Suppressor macrophage treated with lipopolysaccharide for 4 hours (primary cell): ENCODE results near the gene PFKFB1.

Experiments
- DNase-seq: peaks from one replicate; pipeline ENCODE4 v3.0.0-alpha.2; 2020

Gene PFKFB1

DNA sequence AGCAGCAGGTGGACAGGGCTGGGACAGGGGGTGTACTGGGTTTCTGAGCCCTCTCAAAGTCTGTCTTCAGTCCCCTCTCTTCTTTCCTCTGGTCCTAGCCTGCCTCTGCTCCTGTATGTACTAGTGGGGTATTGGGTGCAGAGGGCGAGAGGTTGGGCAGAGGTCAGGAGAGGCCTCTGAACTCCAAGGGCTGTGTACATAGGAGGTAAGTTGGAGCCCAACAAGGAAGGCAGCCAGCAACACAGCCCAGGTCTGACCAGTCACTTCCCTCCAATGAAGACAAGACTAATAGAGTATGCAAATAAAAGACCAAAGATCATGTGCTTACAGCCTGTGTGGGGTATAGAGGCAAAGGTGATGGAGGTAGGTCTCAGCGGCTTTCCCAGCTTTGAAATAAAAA is at the start of gene PFKFB1:
Gene PFKFB1 (minus strand): TSS at position 90 of the 400 bp plus-strand sequence. CDS start 181 bp downstream, outside the sequence.
- no peak for DNase-seq

DNA sequence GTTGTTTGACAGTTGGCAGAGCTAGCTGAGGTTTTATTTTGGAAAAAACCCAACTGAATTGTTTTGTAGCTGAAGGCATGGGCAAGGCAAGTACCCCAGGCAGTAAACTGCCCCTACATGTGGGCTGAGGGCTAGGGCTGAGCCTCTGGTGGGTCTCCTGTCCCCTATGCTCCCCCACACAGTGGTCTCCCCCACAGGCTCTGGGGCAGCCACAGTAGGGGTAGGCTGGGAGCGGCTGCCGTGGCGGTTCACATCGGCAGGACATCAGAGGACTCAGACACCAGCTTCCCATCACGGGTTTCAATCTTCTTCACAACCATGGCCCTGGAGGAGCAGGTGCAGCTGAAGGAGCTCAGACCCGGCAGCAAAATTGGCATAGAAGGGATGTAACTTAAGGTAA is 47.5 kb upstream of the PFKFB1 start:
- no peak for DNase-seq

DNA sequence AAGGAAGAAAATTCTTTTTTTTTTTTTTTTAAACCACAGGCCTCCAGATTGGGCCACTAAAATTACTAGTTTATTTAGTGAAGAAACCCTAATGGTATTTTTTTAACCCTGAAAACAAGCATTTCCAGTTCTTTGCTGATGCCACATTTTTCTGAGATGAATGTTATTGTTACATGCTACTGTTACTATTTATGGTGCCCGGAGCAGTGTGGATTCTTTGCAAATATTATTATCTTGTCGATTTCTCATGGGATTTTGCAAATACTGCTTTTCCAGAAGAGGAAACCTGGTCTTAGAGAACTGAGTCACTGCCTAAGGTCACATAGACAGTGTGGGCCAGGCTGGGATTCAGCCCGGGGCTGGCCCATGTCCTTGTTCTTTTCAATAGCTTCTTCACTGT is 45.5 kb upstream of the PFKFB1 start:
- DNase-seq, result no peak

DNA sequence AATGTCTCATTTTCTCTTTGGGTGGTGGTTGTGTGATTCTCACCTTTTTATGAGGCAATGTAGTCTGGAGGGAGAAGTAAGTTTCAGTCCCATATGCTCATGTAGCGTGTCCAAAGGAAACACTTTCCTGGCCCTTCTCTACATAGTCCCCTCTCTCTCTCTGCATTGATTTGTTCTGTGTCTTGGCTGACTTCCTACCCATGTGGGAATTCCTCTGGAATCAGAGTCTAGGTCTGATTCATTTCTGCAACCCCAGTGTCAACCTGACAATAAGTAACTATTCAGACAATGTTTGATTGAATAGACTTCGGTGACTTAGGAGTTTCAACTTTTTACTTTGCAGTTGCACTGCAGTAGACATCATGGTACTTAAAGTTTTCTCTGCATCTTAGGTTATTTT is 39.4 kb upstream of the PFKFB1 start:
- DNase-seq, result no peak

DNA sequence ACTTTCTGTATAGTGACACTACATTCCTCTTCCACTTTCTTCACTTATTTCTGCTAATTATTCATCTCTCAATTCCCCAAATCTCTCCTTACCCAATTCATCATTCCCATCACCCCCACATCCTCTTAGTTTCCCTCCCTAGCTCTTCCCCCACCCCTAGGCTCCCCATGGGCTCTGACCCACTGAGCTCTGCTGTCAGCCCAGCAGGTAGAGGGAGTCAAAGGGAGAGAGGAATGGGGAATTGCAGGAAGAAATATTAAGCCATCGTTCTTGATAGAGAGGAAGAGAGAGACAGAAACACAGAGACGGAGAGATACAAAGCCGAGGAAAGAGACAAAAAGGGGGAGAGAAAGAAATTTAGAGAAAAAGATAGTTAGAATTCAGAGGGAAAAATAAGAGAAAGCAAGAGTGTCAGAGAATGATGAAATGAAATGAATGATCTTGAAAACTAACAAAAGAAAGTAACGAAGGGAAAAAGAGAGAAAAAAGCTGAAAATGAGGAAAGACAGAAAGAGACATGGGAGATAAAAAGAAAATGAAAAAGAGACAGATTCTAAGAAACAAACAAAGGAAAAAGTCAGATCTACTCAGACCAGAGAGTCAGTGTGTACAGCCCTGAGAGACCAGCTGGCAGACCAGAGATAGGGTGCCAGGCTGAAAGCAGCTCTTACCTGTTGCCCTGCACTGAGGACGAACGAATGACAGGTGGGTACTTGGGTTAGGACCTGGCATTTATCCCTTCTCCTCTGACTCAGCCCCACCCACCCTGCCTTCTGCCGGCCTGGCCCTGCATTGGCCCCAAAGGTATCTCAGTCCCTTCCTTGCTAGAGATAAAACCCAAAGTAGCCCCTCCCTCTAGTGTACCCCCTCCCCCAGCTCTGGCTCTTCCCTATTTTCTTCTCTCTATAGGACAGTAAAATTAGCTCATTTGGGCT is 36.5 kb upstream of the PFKFB1 start, which contains the start of gene ALAS2:
Gene ALAS2 (minus strand): TSS at position 707 of the 935 bp plus-strand sequence. CDS start 4,977 bp downstream, outside the sequence.
- no peak for DNase-seq

DNA sequence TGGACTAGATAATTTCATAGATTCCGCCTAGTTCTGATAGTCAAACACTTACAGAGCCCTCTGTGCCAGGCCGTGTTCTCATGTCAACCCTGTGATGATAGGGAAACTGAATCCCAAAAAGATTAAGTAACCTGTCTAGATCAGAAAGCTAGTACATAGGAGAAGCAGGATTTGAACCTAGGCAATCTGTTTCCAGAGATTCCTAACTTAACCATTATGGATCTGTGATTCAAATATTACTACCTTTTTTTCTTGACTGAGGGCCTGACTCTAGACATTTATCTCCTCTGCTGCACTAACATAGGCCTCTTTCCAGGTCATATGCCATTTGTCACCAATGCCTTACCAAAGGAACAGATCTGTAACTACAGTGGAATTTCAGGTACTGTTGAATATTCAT is 35.3 kb upstream of the PFKFB1 start:
- no peak for DNase-seq

DNA sequence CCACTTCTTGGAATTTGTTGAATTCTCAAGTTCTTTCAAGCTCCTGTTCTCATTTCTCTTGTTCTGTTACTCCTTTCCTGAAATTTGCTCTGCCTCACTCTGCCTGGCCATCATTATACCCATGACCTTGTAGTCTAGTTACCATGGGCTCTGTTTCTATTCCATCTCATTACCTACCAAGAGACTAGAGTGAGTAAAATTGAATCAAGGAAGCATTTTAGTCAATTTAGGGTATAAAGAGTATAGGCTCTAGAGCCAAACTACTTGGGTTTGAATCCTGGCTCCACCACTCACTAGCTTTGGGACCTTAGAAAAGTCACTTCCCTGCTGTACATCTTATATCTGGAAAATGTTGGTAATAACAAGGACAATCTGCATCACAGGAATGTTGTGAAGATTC is 34.6 kb upstream of the PFKFB1 start:
- DNase-seq, result no peak

DNA sequence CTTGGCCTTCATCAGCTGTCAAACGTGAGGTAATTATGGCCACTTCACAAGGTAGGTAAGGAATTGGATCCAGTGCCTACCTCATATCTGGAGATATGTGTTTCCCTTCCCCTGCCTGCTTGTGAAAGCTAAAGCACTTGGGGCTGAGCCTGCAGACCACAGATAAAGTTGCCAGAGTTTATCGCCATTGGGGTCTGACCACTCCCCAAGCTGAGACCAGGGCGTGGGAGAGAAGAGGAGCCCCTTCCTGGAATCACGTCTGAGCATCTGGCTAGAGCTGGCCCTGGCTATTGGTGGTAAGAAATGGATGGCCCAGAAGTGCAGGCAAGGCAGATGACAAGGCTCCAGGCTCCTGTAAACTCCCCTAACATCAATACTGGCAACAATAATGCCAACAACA is 34.1 kb upstream of the PFKFB1 start:
- DNase-seq, result no peak

DNA sequence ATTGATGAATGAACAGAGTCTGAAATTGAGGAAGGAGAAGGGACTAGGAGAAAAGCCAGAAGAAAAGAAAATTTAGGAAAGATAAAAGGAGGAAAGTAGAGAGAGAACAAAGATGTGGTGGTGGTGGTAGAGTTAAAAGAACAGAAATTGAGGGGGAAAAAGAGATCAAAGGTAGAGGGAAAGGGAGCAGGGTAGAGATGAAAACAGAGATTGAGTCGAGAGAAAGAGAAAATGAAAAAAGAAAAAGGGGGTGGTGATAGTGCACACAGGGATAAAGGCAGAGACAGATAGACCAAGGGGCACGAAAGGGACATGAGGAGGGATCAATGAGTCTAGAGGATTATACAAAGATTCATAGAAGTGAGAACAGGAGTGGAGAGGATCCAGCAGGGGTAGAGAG is 32.9 kb upstream of the PFKFB1 start:
- no peak for DNase-seq

DNA sequence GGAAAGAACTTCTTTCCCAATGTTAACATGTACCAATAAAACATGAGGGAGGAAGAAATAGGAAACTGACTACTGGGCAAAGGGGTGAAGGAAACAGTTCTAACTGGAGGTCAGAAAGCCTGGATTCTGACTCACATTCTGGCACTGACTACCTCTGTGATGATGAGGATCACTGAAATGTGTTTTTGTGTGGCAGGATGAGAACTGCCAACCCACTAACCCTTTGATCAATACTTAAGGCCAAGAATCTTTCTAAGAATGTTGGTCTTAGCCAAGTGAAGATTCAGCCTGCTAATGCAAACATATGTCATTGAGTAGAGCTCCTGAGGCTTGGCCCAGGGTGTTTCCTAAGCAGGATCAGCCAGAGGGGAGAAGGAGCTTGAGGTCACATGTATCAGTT is 32.2 kb upstream of the PFKFB1 start:
- no peak for DNase-seq

DNA sequence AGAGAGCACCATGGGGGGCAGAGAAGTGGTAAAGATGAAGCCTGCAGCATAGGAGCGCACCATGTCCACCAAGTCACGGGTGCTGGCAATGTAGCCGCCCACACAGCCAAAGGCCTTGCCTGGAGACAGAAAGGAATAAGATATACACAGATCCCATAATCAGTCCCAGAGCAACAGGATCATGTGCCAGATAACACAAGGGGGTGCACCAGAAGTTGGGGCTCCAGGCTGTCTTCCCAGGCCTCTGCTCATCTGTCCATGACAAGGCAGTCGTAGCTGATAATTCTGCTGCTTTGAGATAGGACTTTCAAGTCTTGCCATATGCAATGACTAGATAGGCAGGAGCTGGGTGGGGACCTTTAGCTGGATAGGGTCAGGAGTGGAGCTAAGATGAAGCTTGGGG is 20.9 kb upstream of the PFKFB1 start:
- no peak for DNase-seq

DNA sequence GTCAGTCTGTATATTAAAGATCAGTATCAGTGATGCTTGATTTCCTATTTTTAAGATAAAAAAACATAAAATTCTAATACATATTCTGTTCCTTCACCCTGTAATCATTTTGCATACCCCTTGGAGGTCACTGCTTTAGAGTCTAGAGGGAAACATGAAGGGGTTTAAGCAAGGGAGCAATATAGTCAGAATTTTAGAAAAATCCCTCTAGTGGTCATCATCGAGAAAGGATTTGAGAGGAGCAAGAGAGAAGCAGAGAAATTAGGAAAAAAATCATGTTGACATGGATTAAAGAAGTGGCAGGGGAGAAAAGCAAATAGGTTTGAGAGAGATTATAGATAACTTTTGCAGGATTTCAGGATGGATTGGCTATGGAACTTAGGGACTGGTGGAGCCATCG is 17.3 kb upstream of the PFKFB1 start:
- no peak for DNase-seq

DNA sequence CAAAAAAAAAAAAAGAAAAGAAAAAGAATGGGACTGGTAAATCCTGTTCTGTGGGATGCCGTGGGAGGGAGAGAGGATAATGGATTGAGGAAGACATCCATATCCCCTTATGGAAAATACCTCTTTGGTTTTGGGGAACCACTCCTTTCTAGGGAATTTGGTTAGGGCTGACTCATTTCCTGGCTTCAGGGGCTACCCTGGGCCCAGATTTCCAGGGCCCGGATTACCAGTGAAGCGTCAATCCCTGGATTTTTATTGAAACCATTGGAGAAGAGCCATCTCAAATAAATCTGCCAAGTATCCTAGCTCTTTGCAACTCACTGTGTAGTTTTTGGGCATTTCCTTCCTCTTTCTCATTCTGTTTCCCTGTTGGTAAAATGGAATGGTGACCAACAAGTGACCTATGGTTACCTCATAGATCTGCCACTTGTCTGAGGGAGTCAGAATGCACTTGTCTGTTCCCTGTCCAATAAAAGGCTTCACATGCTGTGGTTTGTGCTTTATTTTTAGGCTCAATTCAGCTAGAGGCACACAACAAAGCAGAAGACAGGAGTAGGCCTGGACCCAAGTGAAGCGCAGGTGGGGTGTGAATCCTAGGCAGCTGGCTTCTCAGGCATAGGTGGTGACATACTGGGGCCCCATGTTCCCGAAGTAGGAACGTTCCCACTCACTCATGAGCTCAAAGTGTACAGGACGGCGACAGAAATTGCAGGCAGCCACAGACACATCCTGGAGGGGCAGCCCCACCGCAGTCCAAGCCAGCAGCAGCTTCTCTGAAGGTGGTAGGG is 14.8 kb upstream of the PFKFB1 start:
- DNase-seq, result peak; percentile 46

DNA sequence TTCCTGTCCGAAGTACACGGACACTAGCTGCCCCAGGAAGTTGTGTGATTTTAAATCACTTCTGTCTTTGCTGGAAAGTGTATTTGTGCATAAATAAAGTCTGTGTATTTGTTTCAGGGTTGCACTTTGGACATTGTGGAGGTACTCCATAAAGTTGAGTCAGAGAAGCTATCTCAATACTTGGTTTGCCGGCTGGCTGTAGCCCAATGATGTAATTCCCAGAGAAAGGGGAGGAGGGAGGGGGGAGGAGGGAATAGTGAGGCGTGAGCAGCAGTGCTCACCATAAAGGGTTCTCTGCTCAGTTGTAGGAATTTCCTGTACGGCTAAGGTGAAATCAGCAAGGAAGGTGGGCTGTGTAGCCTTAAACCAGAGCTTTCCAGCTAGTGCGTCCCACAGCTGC is 13.7 kb upstream of the PFKFB1 start:
- no peak for DNase-seq

DNA sequence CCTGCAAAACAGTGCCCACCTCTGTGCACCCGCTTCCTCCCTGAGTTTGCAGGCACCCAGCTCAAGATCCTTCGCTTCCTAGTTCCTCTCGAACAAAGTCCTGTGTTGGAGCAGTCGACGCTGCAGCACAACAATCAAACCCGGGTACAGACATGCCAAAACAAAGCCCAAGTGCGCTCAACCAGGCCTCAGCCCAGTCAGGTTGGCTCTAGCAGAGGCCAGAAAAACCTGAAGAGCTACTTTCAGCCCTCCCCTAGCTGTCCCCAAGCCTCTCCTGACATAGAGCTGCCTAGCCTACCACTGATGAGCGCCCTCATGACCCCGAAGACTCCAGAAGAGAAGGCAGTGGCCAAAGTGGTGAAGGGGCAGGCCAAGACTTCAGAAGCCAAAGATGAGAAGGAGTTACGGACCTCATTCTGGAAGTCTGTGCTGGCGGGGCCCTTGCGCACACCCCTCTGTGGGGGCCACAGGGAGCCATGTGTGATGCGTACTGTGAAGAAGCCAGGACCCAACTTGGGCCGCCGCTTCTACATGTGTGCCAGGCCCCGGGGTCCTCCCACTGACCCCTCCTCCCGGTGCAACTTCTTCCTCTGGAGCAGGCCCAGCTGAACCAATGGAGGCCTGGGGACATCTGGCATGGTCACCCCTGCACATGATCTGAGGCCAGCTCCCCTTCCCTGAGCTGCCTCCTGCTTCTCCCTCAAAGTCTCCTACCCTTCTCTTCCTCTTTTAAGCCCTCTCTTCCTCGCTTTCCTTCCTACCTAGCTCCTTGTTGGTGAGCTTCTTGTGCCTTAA is 13.0 kb upstream of the PFKFB1 start:
- DNase-seq, result no peak

DNA sequence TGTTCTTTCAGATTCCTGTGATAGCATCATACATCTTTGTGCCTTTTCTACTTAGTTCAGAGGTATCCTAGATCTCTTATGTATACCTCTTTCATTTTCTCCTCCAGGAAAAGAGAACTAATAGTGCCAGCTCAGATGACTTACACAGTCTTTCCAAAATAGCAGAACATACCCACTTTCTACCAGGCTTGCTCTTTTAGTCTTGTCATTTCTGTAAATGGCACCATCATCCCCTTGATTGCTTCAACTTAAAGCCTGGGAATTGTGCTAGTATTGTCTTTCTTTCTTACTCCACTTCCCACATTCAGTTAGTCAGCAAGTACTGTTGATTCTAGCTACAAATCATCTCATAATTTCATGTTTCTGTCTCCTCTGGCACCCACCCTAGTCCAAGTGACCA is 11.3 kb upstream of the PFKFB1 start:
- DNase-seq, result peak; percentile 62

DNA sequence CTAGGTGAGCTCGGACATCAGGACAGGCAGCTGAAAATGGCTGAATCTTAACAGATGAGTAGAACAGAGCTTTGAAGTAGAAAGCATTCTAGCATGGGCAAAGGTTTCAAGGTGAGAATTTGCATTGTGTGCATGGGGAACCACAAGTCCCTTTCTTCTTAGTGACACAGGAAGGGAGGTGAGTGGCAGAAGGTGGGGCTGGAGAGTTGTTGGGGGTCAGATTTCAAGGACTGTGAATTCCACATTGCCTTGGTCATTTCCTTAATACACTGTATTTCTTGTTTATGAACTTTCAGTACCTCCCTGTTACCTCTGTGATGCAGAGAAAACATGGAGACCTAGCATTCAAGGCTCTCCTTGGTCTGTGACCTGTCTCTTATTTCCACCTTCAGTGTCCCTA is 10.2 kb upstream of the PFKFB1 start:
- DNase-seq, result no peak

DNA sequence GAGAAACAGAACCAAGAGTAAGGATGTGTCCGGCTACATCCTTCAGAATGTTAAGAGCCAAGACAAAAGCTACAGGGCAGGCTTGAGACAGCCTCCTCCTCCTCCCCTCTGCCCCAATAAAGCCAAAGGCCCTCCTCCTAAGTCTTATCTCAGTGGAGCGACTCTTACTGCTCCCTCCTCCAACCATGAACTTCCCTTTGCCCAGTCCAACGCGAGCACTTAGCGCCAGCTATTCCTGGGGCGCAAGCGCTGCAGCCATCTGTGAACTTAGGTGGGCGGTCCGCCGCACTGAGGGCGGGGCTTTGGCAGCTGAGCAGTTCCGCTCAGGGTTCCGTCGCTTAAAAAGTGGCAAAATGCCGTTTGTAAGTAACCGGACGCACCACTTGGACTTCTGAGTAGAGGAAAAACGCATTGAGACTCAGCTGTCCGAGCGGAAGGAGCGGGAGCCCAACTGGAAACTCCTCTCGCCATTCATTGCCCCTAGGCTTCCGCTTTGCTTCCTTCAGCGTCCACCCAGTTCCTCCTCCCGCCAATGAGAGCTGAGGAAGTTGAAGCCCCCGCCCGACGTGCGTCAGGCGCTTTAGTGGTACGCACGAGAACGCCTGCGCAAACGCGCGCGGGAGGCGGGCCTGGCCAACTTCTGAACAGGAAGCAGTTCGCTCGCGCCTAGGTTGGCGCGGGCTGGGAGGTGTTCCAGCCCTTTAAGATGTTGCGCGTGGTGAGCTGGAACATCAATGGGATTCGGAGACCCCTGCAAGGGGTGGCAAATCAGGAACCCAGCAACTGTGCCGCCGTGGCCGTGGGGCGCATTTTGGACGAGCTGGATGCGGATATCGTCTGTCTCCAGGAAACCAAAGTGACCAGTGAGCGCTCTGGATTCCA is 6.0 kb upstream of the PFKFB1 start, which contains the start of gene APEX2:
Gene APEX2 (plus strand): TSS at position 647 of the 882 bp plus-strand sequence. CDS start 60 bp downstream, at position 707.
- peak; percentile 94 for DNase-seq

DNA sequence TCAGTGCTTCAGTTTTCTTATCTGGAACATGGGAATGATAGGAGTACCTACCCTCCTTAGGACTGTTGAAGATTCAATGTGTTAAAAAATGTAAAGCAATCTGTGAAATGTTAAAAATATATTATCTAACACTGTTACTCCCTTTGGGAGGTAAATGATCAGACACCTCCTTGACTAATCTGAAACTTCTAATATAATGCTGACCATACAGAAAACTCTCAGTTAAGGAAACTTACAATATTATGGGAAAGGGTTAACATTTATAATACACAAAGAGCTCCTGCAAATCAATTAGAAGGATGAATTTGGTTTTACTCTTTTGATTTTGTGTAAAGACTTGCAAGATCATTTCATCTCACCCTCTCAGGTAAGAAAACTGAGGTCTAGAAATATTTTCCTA is 1.6 kb upstream of the PFKFB1 start:
- no peak for DNase-seq

DNA sequence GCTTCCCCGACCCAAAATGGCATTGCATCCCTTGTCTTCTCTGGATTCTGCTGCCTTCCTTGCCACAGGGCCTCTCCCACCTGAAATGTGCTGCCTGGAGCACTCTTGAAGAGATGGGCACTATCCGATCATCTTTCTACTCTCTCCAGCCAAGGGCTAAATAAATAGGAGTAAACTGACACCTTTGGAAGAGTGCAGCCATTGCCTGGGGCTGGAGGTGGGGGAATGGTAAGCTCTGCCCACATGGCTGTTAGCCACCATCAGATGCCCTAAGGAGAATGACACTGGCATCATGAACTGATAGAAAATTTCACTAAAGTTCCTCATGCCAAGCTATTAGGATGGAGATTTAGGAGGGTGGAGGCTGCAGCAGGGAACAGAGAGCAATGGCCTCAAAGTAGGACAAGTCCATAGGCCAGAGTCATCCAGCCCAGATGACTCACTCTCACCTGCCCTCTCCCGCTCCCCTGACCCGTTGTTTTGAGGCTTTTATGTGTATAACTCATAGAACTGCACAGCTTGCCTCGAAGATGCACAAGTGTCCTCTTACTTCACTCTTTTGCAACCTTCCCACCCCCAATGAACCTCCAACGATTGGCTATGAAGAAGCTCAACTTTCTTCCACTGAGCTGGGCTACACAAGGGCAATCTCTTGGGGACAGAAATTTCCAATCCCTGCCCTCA is 822 bp upstream of the PFKFB1 start:
- DNase-seq, result peak; percentile 47

DNA sequence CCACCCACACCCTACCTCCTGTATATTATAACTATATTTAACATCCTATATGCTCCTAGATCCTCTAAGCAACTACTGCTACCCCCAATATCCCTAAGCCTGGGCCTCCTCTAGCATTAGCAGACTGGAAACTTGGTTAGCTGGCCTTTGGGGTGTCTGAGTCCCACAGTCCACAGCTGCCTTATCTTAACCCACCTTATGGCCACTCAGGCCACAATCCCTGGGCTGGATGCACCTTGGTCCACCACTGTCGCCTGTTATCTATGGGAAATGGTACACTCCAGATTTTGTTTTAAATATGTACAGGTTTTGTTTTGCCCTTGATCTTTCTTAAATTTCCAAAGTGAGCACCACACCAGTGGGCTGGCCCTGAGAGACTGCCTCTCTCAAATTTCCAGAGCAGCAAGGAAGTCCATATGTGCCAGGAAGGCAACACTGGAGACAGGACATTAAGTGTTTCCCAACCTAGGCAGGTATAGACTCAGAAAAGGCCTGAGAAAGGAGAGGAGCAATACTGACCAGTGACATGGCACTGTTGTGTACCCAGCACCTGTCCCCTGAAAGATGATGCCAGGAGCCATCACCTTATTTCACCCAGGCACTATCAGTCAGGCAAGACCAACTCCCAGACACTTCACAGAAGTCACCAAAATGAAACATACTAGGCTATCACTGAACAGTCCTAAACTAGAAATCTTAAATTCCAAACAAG is 921 bp downstream of the PFKFB1 start:
- DNase-seq, result no peak
